HG02885 (cell line): ENCODE measurements around the gene ZBP1.
A peak's percentile ranks its signal among the peaks of the same experiment; 100 is the strongest.

Experiments
- ATAC-seq: cut with Tn5 transposase; IDR thresholded peaks from one replicate; pipeline ENCODE4 v1.9.1; 2021; ENCODE audit warnings: mild to moderate bottlenecking; ENCODE audit not compliant: unreplicated experiment, poor library complexity

The ZBP1 gene

DNA sequence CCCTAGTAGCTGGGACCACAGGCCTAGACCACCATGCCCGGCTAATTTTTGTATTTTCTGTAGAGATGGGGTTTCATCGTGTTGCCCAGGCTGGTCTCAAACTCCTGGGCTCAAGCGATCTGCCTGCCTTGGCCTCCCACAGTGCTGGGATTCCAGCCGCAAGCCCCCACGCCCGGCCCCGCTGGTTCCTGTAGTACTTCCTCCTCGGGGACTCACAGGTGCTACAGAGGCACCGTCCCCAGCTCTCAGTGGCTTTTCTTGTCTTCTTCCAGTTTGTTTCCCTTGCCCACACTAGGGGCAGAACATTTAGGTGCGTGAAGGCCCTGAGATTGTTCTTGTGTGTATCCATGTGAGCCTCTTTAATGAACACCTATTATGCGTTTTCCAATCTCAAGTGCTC lies 773 bp upstream of the ZBP1 start:
- no peak for ATAC-seq

GRCh38 chr20:57619051-57619831 lies 985 bp downstream of the ZBP1 start:
- ATAC-seq: peak; percentile 71

- no peak for ATAC-seq
Measured at GRCh38 chr20:57618764-57619050, 1.5 kb downstream of the ZBP1 start.

DNA sequence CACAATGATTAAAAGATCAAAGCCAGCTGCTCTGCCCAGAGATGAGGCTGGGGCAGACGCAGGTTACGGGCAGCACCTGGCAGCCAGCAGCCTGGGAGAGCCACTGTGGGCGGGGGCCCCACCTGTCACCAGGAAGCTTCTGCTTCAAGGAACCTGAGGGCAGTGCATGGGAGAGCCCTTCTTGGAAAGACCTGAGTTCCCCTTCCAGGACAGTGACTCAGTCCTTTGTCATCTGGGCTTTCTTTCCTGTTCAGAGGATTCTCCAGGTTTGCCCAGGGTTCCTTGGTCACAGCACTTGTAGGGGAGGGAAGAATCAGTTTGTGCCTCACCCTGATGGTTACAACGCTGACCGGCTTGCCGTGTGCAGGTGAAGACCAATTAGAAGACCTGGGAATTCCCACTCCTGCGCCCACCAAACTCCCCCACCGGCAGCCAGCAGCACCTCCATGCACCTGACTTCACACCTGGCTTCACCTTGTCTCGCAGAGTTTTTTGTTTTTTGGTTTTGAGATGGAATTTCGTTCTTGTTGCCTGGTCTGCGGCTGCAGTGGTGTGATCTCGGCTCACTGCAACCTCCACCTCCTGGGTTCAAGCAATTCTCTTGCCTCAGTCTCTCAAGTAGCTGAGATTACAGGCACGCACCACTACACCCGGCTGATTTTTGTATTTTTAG lies 2.0 kb downstream of the ZBP1 start:
- ATAC-seq: no peak

GRCh38 chr20:57617079-57617795 lies 3.0 kb downstream of the ZBP1 start:
- no peak for ATAC-seq

GRCh38 chr20:57616143-57616951 lies 3.9 kb downstream of the ZBP1 start:
- ATAC-seq: no peak

GRCh38 chr20:57615445-57615811 lies 4.8 kb downstream of the ZBP1 start:
- no peak for ATAC-seq

DNA sequence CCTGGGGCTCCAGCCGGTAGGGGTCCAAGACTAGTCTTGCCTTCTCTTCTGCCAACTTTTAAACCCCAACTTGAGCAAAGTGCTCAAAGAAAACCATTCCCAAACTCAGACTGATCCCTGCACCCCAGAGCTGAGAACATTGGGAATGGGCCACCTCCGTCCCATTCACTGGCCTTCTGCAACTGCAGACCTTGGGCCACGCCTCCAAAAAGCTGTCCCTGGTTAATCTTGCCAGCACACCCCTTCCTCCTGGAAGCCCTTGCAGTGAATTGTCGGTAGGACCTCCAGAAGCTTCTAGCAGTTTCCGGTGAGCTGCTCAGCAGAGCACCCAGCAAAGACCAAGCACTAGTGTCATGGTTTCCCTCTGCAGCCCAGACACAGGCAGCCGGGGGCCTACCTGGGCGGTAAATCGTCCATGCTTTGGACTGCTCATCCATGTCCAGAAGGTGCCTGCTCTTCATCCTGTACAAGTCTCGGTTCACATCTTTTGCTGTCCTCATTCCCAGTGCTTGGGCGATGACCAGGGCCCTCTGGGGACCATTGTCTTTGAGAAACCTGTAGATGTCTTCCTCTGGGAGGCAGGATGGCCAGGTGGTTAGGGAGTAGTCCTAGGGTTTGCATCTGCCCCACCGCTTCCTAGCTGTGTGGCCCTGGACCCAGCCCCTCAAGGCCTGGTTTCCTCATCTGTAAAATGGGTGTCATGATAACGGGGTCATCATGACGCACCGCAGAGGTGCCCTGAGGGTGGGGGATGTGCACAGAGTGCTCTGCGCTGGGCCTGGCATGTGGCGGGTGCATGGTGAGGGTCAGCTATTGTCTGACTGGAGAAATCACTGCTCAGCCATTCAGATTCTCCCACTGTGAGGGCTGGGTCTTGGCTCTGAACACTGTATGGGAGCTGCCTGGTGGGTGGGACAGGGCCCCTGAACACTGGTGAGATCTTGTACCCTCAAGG lies 5.5 kb downstream of the ZBP1 start:
- no peak for ATAC-seq

- no peak for ATAC-seq
Measured at GRCh38 chr20:57613481-57613921, 6.7 kb downstream of the ZBP1 start.

GRCh38 chr20:57612916-57613315 lies 7.3 kb downstream of the ZBP1 start:
- no peak for ATAC-seq

GRCh38 chr20:57612436-57612835 lies 7.8 kb downstream of the ZBP1 start:
- ATAC-seq: no peak

GRCh38 chr20:57611586-57612311 lies 8.5 kb downstream of the ZBP1 start:
- no peak for ATAC-seq

DNA sequence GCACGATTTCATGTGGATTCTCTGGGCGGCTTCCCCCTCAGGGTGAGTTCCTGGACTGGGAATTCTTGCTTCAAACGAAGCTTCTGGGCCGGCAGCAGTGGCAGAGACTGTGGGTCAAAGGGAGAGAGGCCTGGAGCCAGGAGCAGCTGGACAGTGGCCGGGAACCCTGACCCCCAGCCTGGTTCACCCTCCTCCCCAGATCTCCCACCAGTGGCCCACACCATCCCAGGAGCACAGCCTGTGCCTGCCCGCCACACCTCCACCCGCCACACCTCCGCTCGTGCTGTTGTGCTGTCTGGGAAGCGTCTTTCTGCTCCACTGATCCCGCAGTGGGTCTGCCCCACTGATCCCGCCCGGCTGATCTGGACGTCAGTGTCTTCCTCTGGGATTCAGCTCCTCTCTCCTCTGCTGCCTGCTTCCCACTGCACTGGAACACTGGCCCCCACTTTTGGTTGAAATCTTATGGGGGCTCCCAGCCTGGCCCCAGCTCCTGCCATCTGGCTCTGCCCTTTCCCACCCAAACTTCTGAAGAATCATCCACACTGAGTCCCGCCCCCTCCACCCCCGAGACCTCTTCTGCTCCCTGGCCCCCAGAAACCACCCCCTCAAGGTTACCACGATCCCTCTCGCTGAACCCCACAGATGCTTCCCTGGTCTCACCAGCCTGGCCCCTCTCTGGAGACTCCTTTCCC lies 9.8 kb downstream of the ZBP1 start:
- no peak for ATAC-seq

- no peak for ATAC-seq
Measured at GRCh38 chr20:57609842-57610167, 10.4 kb downstream of the ZBP1 start.

DNA sequence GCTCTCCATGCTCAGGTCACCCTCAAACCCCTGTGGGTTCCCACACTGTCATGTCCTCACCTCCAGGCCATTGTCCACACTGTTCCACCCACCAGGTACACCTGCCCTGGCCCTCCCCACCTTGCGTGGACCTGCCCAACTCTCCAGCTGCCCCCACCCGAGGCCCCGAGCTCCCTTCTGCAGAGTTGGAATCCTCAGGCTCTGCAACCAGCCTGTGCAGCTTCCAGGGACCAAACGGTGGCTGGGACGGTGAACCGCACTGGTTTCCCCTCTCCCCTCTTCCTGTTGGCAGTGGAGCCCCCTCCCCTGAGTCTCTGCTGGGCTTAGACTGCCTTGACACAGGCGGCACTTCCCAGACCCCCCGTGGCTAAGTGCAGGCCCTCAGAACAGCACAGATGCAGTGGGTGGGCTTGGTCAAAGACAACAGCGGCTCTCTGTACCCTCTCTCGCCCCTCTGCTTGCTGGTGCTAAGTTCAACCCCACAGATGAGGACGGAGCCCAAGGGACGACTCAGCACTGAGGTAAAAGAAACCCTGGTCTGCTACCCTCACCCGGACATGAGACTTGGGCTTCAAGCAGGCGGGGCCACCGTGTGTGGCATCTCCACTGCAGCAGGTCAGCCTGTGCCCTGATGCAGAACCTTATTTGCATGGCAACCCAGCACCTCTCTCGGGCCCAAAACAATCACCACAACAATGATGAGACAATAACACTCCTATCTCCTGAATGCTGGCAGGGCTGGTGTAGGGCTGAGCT lies 11.0 kb downstream of the ZBP1 start:
- ATAC-seq: no peak

DNA sequence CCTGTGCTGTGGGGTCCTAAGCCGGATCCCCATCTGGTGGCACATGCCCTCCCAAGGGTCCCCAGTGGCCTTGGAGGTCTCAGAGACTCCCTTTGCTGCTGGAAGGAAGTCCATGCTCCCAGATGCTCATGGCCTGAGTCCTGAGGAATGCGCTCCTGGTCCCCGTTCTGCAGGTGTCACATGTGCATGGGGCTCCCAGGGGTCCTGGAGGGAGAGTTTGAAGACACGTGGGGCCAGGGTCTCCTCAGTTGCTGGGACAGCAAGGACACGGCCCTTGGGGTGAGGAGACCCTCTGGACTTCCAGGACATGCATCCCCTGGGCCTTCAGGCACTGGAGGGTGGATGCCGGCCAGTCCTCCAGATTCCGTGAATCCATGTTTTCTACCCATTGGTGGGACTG lies 11.7 kb downstream of the ZBP1 start:
- no peak for ATAC-seq

GRCh38 chr20:57605878-57606277 lies 14.3 kb downstream of the ZBP1 start:
- ATAC-seq: no peak

DNA sequence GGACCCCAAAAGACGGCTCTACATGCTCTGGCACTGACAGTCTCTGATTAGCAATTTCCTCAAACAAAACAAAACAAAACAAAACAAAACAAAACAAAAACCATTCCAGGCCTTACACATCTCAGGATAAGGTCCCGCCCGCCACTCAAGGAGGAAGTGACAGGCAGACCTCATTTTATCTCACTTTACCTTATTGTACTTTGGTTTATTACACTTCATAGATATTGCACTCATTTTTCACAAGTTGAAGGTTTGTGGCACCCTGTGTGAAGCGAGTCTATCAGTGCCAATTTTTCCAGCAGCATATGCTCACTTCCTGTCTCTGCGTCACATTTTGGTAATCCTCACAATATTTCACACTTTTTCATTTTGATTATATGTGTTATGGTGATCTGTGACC lies 15.2 kb downstream of the ZBP1 start:
- no peak for ATAC-seq
